Activated naive CD4-positive, alpha-beta T cell treated with anti-CD3 and anti-CD28 coated beads for 36 hours (primary cell): ENCODE data around the gene MGLL. TPM values are rescaled to one million over a fixed set of nuclear protein-coding genes. Genes with fewer than 3 reads are reported as not detected.
"Not testable (repeated sequence)": the region's sequence is repeated elsewhere in the genome, so short reads cannot be mapped to it uniquely, and the experiment has no call there.

ENCODE experiments used
- CTCF ChIA-PET: fragments of 350-600 bp; sonication (Branson Sonifier 250); formaldehyde crosslinking; loops from one replicate; lab custom pipeline; 2021; ENCODE audit warnings: antibody characterized with exemption; lab: Charles Lee
- DNase-seq: peaks from one replicate; pipeline ENCODE4 v3.0.0-alpha.2; 2020
- H3K27ac Mint-ChIP-seq: one replicate; pipeline ENCODE4 v1.8.0; 2021; ENCODE audit warnings: mild to moderate bottlenecking, mixed read lengths
- H3K27me3 Mint-ChIP-seq: one replicate; pipeline ENCODE4 v1.8.0; 2021; ENCODE audit warnings: low read depth, mixed read lengths
- H3K36me3 Mint-ChIP-seq: one replicate; pipeline ENCODE4 v1.8.0; 2021; ENCODE audit warnings: low read depth, mixed read lengths
- H3K4me1 Mint-ChIP-seq: one replicate; pipeline ENCODE4 v1.8.0; 2021; ENCODE audit warnings: low read depth, mixed read lengths
- H3K4me3 Mint-ChIP-seq: one replicate; pipeline ENCODE4 v1.8.0; 2021; ENCODE audit warnings: mild to moderate bottlenecking, moderate library complexity, mixed read lengths
- H3K9me3 Mint-ChIP-seq: one replicate; pipeline ENCODE4 v1.8.0; 2021; ENCODE audit warnings: mixed read lengths
- intact Hi-C: fragments of 100-400 bp; cut with micrococcal nuclease; formaldehyde crosslinking; loops from one replicate; pipeline ENCODE4 v1.15.1; 2023
- total RNA-seq, 2 experiments: library from RNA; stranded (reverse); gene quantifications; one replicate each; pipeline ENCODE4 v1.2.3, GENCODE V29; 2021

Gene MGLL
- total RNA-seq, 2 experiments from 2014 or later: 0.14 to 0.25 TPM

- intact Hi-C loops: no loop called here
- DNase-seq: no peak
- CTCF ChIA-PET: no interaction called here
These were observed 164.1 kb downstream of the MGLL start for GRCh38 chr3:127658234-127658633.

GRCh38 chr3:127656906-127657305, 165.4 kb downstream of the MGLL start:
- H3K27me3 Mint-ChIP-seq: no peaks in the 10 kb centered on the region
- no peak for DNase-seq
- H3K4me3 Mint-ChIP-seq: no peak overlapping the region
- H3K9me3 Mint-ChIP-seq: no peaks in the 10 kb centered on the region
- CTCF ChIA-PET: interaction anchor here (0.6 to 0.7 kb wide), 2 partner anchors 10 to 33 kb away, joined by 3 to 4 read pairs; no protein-coding TSS in a partner anchor
- intact Hi-C loops: no loop called here
- no peak overlapping the region for H3K27ac Mint-ChIP-seq
- no peaks in the 10 kb centered on the region for H3K36me3 Mint-ChIP-seq
- H3K4me1 Mint-ChIP-seq: no peaks in the 10 kb centered on the region

More at GRCh38 chr3:127658234-127658633, 164.1 kb downstream of the MGLL start:
- no peaks in the 10 kb centered on the region for H3K4me1 Mint-ChIP-seq
- H3K27me3 Mint-ChIP-seq: no peaks in the 10 kb centered on the region
- no peaks in the 10 kb centered on the region for H3K9me3 Mint-ChIP-seq
- no peak overlapping the region for H3K4me3 Mint-ChIP-seq
- H3K36me3 Mint-ChIP-seq: no peaks in the 10 kb centered on the region
- no peak overlapping the region for H3K27ac Mint-ChIP-seq

DNA sequence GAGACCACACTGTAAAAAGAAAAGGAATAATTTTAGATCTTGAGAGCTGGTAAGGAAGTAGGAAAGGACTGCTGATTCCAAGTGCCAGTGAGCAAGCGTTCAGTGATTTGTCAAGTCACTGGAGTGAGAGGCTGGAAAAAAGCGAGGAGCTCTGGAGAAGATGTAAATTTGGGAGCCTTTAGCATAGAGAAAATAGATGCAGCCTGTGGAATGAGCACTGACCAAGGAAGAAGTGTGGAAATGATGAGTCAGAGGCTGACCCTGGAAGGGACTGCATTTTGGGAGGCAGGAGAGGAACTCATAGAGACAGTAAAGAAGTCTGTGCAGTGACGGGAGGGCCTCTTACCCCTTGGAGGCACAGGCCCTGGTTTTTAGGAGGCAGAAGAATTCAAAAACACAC, 166.7 kb downstream of the MGLL start:
- DNase-seq: no peak
- Mint-ChIP-seq H3K27me3 (no peaks in the 10 kb centered on the region), H3K4me1 (no peaks in the 10 kb centered on the region), H3K9me3 (no peaks in the 10 kb centered on the region), H3K36me3 (no peaks in the 10 kb centered on the region), H3K27ac (no peak overlapping the region), H3K4me3 (no peak overlapping the region)
- CTCF ChIA-PET: interaction anchor here (1.4 kb wide), 1 partner anchor 80 kb away, joined by 3 read pairs; no protein-coding TSS in a partner anchor
- intact Hi-C loops: no loop called here

- H3K9me3 Mint-ChIP-seq, H3K4me3 Mint-ChIP-seq, H3K4me1 Mint-ChIP-seq, H3K27ac Mint-ChIP-seq, DNase-seq, H3K27me3 Mint-ChIP-seq, H3K36me3 Mint-ChIP-seq: not testable (repeated sequence)
- CTCF ChIA-PET: interaction anchor here (1.4 kb wide), 1 partner anchor 79 kb away, joined by 3 read pairs; no protein-coding TSS in a partner anchor
- intact Hi-C loops: loop anchor here (5.0 kb wide), 1 partner anchor 172 kb away; no protein-coding TSS in a partner anchor
These were observed 167.3 kb downstream of the MGLL start for GRCh38 chr3:127654993-127655392.

- Mint-ChIP-seq H3K36me3 (no peaks in the 10 kb centered on the region), H3K4me1 (no peaks in the 10 kb centered on the region), H3K27ac (no peak overlapping the region), H3K4me3 (no peak overlapping the region), H3K9me3 (no peaks in the 10 kb centered on the region), H3K27me3 (no peaks in the 10 kb centered on the region)
- CTCF ChIA-PET: no interaction called here
- intact Hi-C loops: loop anchor here (5.0 kb wide), 1 partner anchor 173 kb away; no protein-coding TSS in a partner anchor
- no peak for DNase-seq
These were observed 167.9 kb downstream of the MGLL start for GRCh38 chr3:127654374-127654773.

DNA sequence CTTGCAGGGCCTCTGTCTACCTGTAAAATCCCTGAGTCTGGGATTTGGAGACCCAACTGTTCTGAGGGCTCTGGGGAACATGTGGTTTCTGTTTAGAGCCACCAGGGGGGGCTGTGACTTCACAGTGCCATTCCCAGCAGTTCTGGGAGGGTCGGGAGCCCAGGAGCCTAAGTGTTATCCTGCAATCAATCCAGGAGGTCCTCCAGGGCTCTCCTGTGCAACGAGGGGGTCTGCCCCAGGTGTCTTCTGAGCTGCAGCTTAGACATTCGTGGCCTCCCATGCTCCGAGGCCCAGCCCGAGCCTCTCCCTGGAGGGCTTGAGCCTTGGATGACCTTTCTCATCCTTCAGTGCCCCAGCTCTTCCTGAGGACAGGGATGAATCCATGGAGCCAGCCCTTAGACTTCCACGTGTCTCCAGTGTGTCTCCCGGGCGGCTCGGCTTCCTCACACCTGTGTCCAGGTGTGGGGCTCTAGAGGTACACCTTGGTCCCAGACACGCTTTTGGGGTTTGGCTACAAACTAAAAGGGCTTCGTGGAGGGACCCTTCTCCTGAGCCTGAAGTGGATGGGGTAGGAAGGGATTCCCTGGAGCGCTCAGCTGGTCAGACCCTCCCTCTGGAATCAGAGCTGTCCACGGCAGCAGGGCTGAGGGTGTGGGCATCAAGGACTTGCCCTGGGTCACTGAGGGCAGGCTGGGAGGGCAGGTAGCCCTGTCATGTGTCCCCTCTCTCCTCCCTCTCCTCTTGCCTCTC, 169.9 kb downstream of the MGLL start:
- CTCF ChIA-PET: interaction anchor here (0.6 to 1.9 kb wide), 5 partner anchors 9 to 77 kb away, joined by 3 to 6 read pairs (median 3); no protein-coding TSS in a partner anchor
- no peak overlapping the region for H3K27ac Mint-ChIP-seq

GRCh38 chr3:127651516-127652172, 170.7 kb downstream of the MGLL start:
- no peaks in the 10 kb centered on the region for H3K36me3 Mint-ChIP-seq
- intact Hi-C loops: loop anchor here (1.0 to 5.0 kb wide), 3 partner anchors 43 to 320 kb away; no protein-coding TSS in a partner anchor

More for the DNA sequence above, 169.9 kb downstream of the MGLL start:
- no peak for DNase-seq
- H3K27me3 Mint-ChIP-seq: no peaks in the 10 kb centered on the region
- H3K4me1 Mint-ChIP-seq: no peaks in the 10 kb centered on the region
- no peak overlapping the region for H3K4me3 Mint-ChIP-seq
- H3K9me3 Mint-ChIP-seq: no peaks in the 10 kb centered on the region
- H3K36me3 Mint-ChIP-seq: no peaks in the 10 kb centered on the region
- intact Hi-C loops: loop anchor here (1.0 to 5.0 kb wide), 3 partner anchors 42 to 319 kb away; no protein-coding TSS in a partner anchor

GRCh38 chr3:127650236-127650635, 172.1 kb downstream of the MGLL start:
- Mint-ChIP-seq H3K4me3 (no peak overlapping the region), H3K36me3 (no peaks in the 10 kb centered on the region), H3K27ac (no peak overlapping the region), H3K27me3 (no peaks in the 10 kb centered on the region), H3K4me1 (no peaks in the 10 kb centered on the region), H3K9me3 (no peaks in the 10 kb centered on the region)
- DNase-seq: no peak
- intact Hi-C loops: loop anchor here (5.0 kb wide), 1 partner anchor 177 kb away; no protein-coding TSS in a partner anchor
- CTCF ChIA-PET: interaction anchor here (0.6 to 1.3 kb wide), 2 partner anchors 11 to 24 kb away, joined by 3 to 4 read pairs; no protein-coding TSS in a partner anchor

More at GRCh38 chr3:127651516-127652172, 170.7 kb downstream of the MGLL start:
- Mint-ChIP-seq H3K4me3 (no peak overlapping the region), H3K9me3 (no peaks in the 10 kb centered on the region), H3K27ac (no peak overlapping the region), H3K4me1 (no peaks in the 10 kb centered on the region), H3K27me3 (no peaks in the 10 kb centered on the region)
- no peak for DNase-seq
- CTCF ChIA-PET: interaction anchor here (0.7 to 1.9 kb wide), 5 partner anchors 9 to 319 kb away, joined by 3 to 6 read pairs (median 3); no protein-coding TSS in a partner anchor

GRCh38 chr3:127647845-127648204, 174.5 kb downstream of the MGLL start:
- H3K27ac Mint-ChIP-seq: no peak overlapping the region
- H3K4me1 Mint-ChIP-seq: no peaks in the 10 kb centered on the region
- CTCF ChIA-PET: interaction anchor here (1.1 to 1.5 kb wide), 2 partner anchors 24 to 49 kb away, joined by 3 to 5 read pairs; no protein-coding TSS in a partner anchor
- no peak overlapping the region for H3K4me3 Mint-ChIP-seq
- no peaks in the 10 kb centered on the region for H3K27me3 Mint-ChIP-seq
- no peaks in the 10 kb centered on the region for H3K36me3 Mint-ChIP-seq
- intact Hi-C loops: no loop called here
- H3K9me3 Mint-ChIP-seq: no peaks in the 10 kb centered on the region
- no peak for DNase-seq

GRCh38 chr3:127647166-127647844, 175.0 kb downstream of the MGLL start:
- DNase-seq: no peak
- CTCF ChIA-PET: interaction anchor here (1.5 kb wide), 1 partner anchor 24 kb away, joined by 5 read pairs; no protein-coding TSS in a partner anchor
- no peaks in the 10 kb centered on the region for H3K9me3 Mint-ChIP-seq
- no peaks in the 10 kb centered on the region for H3K36me3 Mint-ChIP-seq
- no peaks in the 10 kb centered on the region for H3K4me1 Mint-ChIP-seq
- no peak overlapping the region for H3K4me3 Mint-ChIP-seq
- H3K27me3 Mint-ChIP-seq: no peaks in the 10 kb centered on the region
- no peak overlapping the region for H3K27ac Mint-ChIP-seq
- intact Hi-C loops: no loop called here

- no peaks in the 10 kb centered on the region for H3K9me3 Mint-ChIP-seq
- H3K27ac Mint-ChIP-seq: no peak overlapping the region
- H3K4me1 Mint-ChIP-seq: no peaks in the 10 kb centered on the region
- CTCF ChIA-PET: interaction anchor here (1.5 kb wide), 1 partner anchor 25 kb away, joined by 5 read pairs; no protein-coding TSS in a partner anchor
- no peaks in the 10 kb centered on the region for H3K27me3 Mint-ChIP-seq
- no peak overlapping the region for H3K4me3 Mint-ChIP-seq
- no peak for DNase-seq
- intact Hi-C loops: no loop called here
- no peaks in the 10 kb centered on the region for H3K36me3 Mint-ChIP-seq
These were observed 175.7 kb downstream of the MGLL start for GRCh38 chr3:127646501-127647046.
